Coronary artery (tissue), 2 donors: ENCODE results near the gene VSX1.

Experiments
- DNase-seq: peaks from one replicate; pipeline ENCODE4 v3.0.0-alpha.2; 2017; ENCODE audit warnings: low spot score
- H3K27ac ChIP-seq, 2 donors: fragments of 200-600 bp; sonication (generic); one replicate each; pipeline ENCODE4 v1.5.1; 2016 to 2019
- H3K4me3 ChIP-seq: fragments of 200-600 bp; sonication (generic); 2 replicates; pipeline ENCODE4 v1.5.1; 2016; ENCODE audit warnings: mild to moderate bottlenecking, moderate library complexity
- CTCF ChIP-seq: fragments of 200-600 bp; sonication (generic); IDR thresholded peaks from one replicate; pipeline ENCODE4 v1.5.1; 2019; ENCODE audit warnings: antibody characterized with exemption

VSX1 gene

GRCh38 chr20:25049261-25050060 lies 32.5 kb downstream of the VSX1 start:
- peak; percentile 74 for DNase-seq
- peak overlapping the region; percentile 33 to 54 for H3K27ac ChIP-seq
- TF ChIP-seq CTCF, result no peak

GRCh38 chr20:25048519-25048952 lies 33.4 kb downstream of the VSX1 start:
- peak; percentile 43 for DNase-seq
- Histone ChIP-seq H3K4me3 (no peak overlapping the region), H3K27ac (no peak overlapping the region)
- no peak for TF ChIP-seq CTCF

More at GRCh38 chr20:25049261-25050060, 32.5 kb downstream of the VSX1 start:
- peak overlapping the region; percentile 52 for H3K4me3 ChIP-seq

GRCh38 chr20:25047766-25048165 lies 34.2 kb downstream of the VSX1 start:
- DNase-seq, result peak; percentile 53
- H3K4me3 ChIP-seq, result no peak overlapping the region
- H3K27ac ChIP-seq, result no peak overlapping the region
- TF ChIP-seq CTCF, result no peak

- TF ChIP-seq CTCF, result no peak
- DNase-seq, result peak; percentile 49
- H3K27ac ChIP-seq, result peak overlapping the region in 1 of 2 donors; percentile 52
- no peak overlapping the region for H3K4me3 ChIP-seq
Measured at GRCh38 chr20:25046736-25047666, 34.9 kb downstream of the VSX1 start.

GRCh38 chr20:25046181-25046641 lies 35.7 kb downstream of the VSX1 start:
- Histone ChIP-seq H3K27ac (peak overlapping the region; percentile 52 to 58), H3K4me3 (no peak overlapping the region)
- DNase-seq, result peak; percentile 69
- TF ChIP-seq CTCF, result no peak

GRCh38 chr20:25045343-25045712 lies 36.6 kb downstream of the VSX1 start:
- H3K27ac ChIP-seq, result peak overlapping the region; percentile 58 to 94
- peak; percentile 60 for DNase-seq
- H3K4me3 ChIP-seq, result peak overlapping the region; percentile 24
- TF ChIP-seq CTCF, result no peak
